ENCODE measurements around the gene TAC3.

DNA sequence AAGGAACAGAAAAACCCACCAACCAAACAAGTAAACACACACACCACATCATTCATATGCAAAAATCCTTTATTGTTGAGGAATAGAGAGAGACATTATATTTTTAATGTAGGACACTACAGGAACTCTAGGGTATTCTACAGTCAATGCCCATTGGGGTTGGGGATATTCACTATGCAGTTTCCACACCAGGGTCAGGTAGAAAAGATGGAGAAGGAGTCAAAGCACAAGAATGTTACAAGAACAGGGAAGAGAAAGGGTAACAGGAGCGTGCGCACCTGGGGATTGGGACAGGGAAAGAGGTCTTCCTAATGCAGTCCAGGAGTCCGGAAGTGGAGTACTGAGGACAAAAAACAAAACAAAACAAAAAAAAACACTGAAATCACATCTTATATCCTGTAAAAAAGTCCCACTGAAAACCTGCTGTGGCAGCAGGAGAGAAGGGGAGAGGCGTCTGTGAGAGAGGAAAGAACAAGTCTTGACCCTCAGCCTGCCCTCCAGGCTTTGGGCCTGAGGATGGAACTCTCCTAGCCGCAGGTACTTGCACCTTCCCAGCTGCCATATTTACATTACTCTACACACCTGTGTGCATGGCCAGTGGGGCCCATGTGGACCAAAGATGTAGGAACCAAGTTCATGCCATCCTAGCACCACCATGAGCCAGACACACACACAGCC lies 6.2 kb downstream of the TAC3 start:
- no peak for TF ChIP-seq CSDC2 (CRISPR knock-in tag; IDR thresholded peaks at IDR 0.05)
- TF ChIP-seq, protein P1, sequence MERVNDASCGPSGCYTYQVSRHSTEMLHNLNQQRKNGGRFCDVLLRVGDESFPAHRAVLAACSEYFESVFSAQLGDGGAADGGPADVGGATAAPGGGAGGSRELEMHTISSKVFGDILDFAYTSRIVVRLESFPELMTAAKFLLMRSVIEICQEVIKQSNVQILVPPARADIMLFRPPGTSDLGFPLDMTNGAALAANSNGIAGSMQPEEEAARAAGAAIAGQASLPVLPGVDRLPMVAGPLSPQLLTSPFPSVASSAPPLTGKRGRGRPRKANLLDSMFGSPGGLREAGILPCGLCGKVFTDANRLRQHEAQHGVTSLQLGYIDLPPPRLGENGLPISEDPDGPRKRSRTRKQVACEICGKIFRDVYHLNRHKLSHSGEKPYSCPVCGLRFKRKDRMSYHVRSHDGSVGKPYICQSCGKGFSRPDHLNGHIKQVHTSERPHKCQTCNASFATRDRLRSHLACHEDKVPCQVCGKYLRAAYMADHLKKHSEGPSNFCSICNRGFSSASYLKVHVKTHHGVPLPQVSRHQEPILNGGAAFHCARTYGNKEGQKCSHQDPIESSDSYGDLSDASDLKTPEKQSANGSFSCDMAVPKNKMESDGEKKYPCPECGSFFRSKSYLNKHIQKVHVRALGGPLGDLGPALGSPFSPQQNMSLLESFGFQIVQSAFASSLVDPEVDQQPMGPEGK (CRISPR knock-in tag; IDR thresholded peaks at IDR 0.05; ENCODE audit: borderline replicate concordance): no peak
- TF ChIP-seq, protein P2, sequence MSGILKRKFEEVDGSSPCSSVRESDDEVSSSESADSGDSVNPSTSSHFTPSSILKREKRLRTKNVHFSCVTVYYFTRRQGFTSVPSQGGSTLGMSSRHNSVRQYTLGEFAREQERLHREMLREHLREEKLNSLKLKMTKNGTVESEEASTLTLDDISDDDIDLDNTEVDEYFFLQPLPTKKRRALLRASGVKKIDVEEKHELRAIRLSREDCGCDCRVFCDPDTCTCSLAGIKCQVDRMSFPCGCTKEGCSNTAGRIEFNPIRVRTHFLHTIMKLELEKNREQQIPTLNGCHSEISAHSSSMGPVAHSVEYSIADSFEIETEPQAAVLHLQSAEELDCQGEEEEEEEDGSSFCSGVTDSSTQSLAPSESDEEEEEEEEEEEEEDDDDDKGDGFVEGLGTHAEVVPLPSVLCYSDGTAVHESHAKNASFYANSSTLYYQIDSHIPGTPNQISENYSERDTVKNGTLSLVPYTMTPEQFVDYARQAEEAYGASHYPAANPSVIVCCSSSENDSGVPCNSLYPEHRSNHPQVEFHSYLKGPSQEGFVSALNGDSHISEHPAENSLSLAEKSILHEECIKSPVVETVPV (CRISPR knock-in tag; IDR thresholded peaks at IDR 0.05): no peak
- no peak for TF ChIP-seq BACH2 (CRISPR knock-in tag; IDR thresholded peaks at IDR 0.05; ENCODE audit: borderline replicate concordance)
- TF ChIP-seq ISL1 (CRISPR knock-in tag; IDR thresholded peaks at IDR 0.05): no peak

Measured in SK-N-SH treated with all-trans-retinoic acid at 6 μM for 48 hours (cell line).